Endothelial cell of umbilical vein (primary cell): ENCODE results near the gene MAP4K5.

Source experiments
- CTCF ChIP-seq, 2 donors: IDR thresholded peaks; 1 replicate in 1 of 2; 2 replicates in 1 of 2; pipeline ENCODE4 v1.5.1; 2011; ENCODE audit warnings: low read length in 2 of 2, mild to moderate bottlenecking in 2 of 2, moderate library complexity in 2 of 2, control low read depth in 1 of 2, inconsistent platforms in 1 of 2, low read depth in 1 of 2; ENCODE audit not compliant: insufficient read depth in 1 of 2; ENCODE audit errors: extremely low read depth in 1 of 2
- EZH2 ChIP-seq: IDR thresholded peaks from 2 replicates; pipeline ENCODE4 v1.6.1; 2012; ENCODE audit warnings: borderline replicate concordance, low read depth, mild to moderate bottlenecking, moderate library complexity, low read length, inconsistent platforms; ENCODE audit not compliant: severe bottlenecking
- FOS ChIP-seq: IDR thresholded peaks from 2 replicates; pipeline ENCODE4 v1.6.1; 2011; ENCODE audit warnings: mild to moderate bottlenecking, low read length, moderate library complexity, borderline replicate concordance; ENCODE audit not compliant: insufficient read depth
- GATA2 ChIP-seq: IDR thresholded peaks from 2 replicates; pipeline ENCODE4 v1.7.0; 2011; ENCODE audit warnings: low read depth, mild to moderate bottlenecking, moderate library complexity, mixed read lengths, low read length; ENCODE audit not compliant: insufficient read length, insufficient read depth
- JUN ChIP-seq: IDR thresholded peaks from 2 replicates; pipeline ENCODE4 v1.6.1; 2011; ENCODE audit warnings: borderline replicate concordance, low read depth; ENCODE audit not compliant: insufficient read length, insufficient read depth
- MAX ChIP-seq: IDR thresholded peaks from 2 replicates; pipeline ENCODE4 v1.6.1; 2011; ENCODE audit not compliant: insufficient read depth, insufficient read length
- MYC ChIP-seq: IDR thresholded peaks from one replicate; pipeline ENCODE4 v1.6.1; 2011; ENCODE audit warnings: mild to moderate bottlenecking, low read depth, low read length
- POLR2A ChIP-seq: IDR thresholded peaks from 2 replicates; pipeline ENCODE4 v1.6.1; 2012; ENCODE audit warnings: low read depth, mild to moderate bottlenecking, control low read depth, low read length
- POLR2AphosphoS5 ChIP-seq: IDR thresholded peaks from 2 replicates; pipeline ENCODE4 v1.6.1; 2012; ENCODE audit warnings: low read depth, mild to moderate bottlenecking, control low read depth, low read length, moderate library complexity; ENCODE audit not compliant: insufficient read depth

GRCh38 chr14:50534416-50534815 is 2.0 kb upstream of the MAP4K5 start:
- TF ChIP-seq CTCF (IDR thresholded peaks at IDR 0.05; ENCODE audit: extremely low read depth in 1 of 2, insufficient read depth in 1 of 2, low read depth in 1 of 2, low read length in 2 of 2) (no peak), EZH2 (no peak), POLR2A (no peak), MAX (no peak), JUN (no peak), POLR2AphosphoS5 (no peak), MYC (no peak), FOS (no peak), GATA2 (no peak)
